SU-DHL-6 (cell line): ENCODE results near the gene MEF2D.
A peak's percentile ranks its signal among the peaks of the same experiment; 100 is the strongest.

Source experiments
- H2AFZ ChIP-seq: fragments of 200-600 bp; sonication (generic); 2 replicates; pipeline ENCODE4 v1.6.1; 2014; ENCODE audit warnings: low read depth, mild to moderate bottlenecking, moderate library complexity, mixed read lengths, antibody characterized with exemption, low read length; ENCODE audit not compliant: severe bottlenecking
- H3F3A ChIP-seq: fragments of 200-600 bp; shearing (Covaris generic); 2 replicates; pipeline ENCODE4 v1.6.0; 2016; ENCODE audit warnings: antibody characterized with exemption, mild to moderate bottlenecking; ENCODE audit not compliant: insufficient read depth
- H3K27ac ChIP-seq: fragments of 200-600 bp; sonication (generic); 2 replicates; pipeline ENCODE4 v1.5.1; 2016; ENCODE audit warnings: low read depth, mild to moderate bottlenecking, low read length, moderate library complexity, mixed read lengths
- H3K27me3 ChIP-seq: fragments of 200-600 bp; sonication (generic), shearing (Covaris generic); 2 replicates; pipeline ENCODE4 v1.6.0; 2014; ENCODE audit warnings: mild to moderate bottlenecking, low read length
- H3K36me3 ChIP-seq: fragments of 200-600 bp; sonication (generic); 2 replicates; pipeline ENCODE4 v1.6.1; 2014; ENCODE audit warnings: mild to moderate bottlenecking, low read length, mixed read lengths
- H3K4me2 ChIP-seq: fragments of 300-600, 200-600 bp; shearing (Covaris generic), sonication (generic); 2 replicates; pipeline ENCODE4 v1.6.0; 2014; ENCODE audit warnings: low read length, low read depth, mild to moderate bottlenecking; ENCODE audit not compliant: poor library complexity, severe bottlenecking
- H3K4me3 ChIP-seq: fragments of 200-600 bp; sonication (generic); 2 replicates; pipeline ENCODE4 v1.5.1; 2014; ENCODE audit warnings: antibody characterized with exemption, low read length, mild to moderate bottlenecking, mixed read lengths; ENCODE audit not compliant: insufficient read depth, poor library complexity, severe bottlenecking
- H3K79me2 ChIP-seq: fragments of 200-600 bp; sonication (generic); 2 replicates; pipeline ENCODE4 v1.6.1; 2014; ENCODE audit warnings: mild to moderate bottlenecking, low read length, moderate library complexity; ENCODE audit not compliant: insufficient read depth
- H3K9ac ChIP-seq: fragments of 200-600 bp; sonication (generic); 2 replicates; pipeline ENCODE4 v1.7.0; 2014; ENCODE audit warnings: mild to moderate bottlenecking, low read length
- H3K9me2 ChIP-seq: fragments of 200-600 bp; sonication (generic); replicated peaks from 2 replicates; pipeline ENCODE4 v1.6.1; 2014; ENCODE audit warnings: low read length; ENCODE audit not compliant: insufficient read depth
- H3K9me3 ChIP-seq: fragments of 200-600 bp; sonication (generic); 2 replicates; pipeline ENCODE4 v1.6.1; 2014; ENCODE audit warnings: low read length, mixed read lengths; ENCODE audit not compliant: insufficient read depth
- H4K20me1 ChIP-seq: fragments of 200-600 bp; sonication (generic); 2 replicates; pipeline ENCODE4 v1.6.1; 2014; ENCODE audit warnings: low read depth, mild to moderate bottlenecking, antibody characterized with exemption, low read length, moderate library complexity, mixed read lengths
- EZH2phosphoT487 ChIP-seq: fragments of 200-600 bp; sonication (generic), shearing (Covaris generic); conservative IDR thresholded peaks from 2 replicates; pipeline ENCODE4 v1.6.1; 2018; ENCODE audit warnings: mild to moderate bottlenecking, antibody characterized with exemption, low read length, moderate library complexity, mixed read lengths
- TF ChIP-seq, protein P1 (sequence below): fragments of 200-600 bp; sonication (generic); IDR thresholded peaks from one replicate; pipeline ENCODE4 v1.5.1; 2017; ENCODE audit warnings: antibody characterized with exemption, mild to moderate bottlenecking, low read length, moderate library complexity; ENCODE audit not compliant: insufficient read depth, poor library complexity, severe bottlenecking

MEF2D gene

DNA sequence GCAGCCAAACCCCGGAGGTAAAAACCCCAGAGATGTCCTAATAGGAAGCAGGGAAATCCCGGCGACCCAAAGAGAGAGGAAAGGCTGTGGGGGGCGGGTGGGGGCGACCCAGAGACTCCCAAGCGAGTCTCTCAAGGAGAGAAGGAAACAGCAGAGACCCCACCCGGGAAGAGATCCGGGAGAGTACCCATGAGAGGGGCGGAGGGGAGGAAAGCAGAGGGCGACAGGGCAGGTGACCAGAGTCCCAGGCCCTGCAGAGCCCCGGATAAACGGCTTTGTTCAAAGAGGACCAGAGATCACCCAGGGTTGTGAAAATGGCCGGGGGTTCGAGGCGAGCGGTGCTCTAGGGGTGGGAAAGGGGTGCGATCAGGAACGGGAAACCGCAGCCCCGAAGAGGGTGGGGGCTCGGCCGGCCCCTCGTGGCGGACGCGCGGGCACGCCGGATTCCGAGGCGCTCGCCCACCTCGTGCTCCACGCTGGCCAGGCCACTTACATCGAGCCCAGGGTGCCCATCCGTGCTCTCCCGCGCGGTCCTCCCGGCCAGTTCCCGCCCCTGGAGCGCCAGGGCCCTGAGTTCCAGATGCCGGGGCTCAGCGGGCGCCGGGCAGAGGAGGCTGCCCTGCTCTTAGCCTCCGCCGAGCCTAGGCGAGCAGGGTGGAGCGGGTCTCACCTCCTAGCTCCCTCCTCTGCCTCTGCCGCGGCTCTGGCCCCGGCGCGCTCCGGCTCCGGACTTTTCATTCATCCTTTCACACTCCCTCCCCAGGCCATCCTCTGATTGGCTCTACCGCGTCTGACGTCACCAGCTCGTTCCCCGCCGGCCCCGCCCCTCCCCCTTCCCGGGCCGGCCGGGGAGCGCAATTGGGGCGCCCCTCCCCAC is 79.3 kb downstream of the MEF2D start:
- Histone ChIP-seq H3F3A (no peaks in the 10 kb centered on the region), H3K9me3 (no peaks in the 10 kb centered on the region), H2AFZ (peak overlapping the region; percentile 47), H3K4me2 (peak overlapping the region; percentile 53), H3K9me2 (no peaks in the 10 kb centered on the region), H3K27ac (no peak overlapping the region), H3K79me2 (no peaks in the 10 kb centered on the region), H3K36me3 (no peaks in the 10 kb centered on the region), H4K20me1 (no peaks in the 10 kb centered on the region), H3K9ac (peak overlapping the region; percentile 41), H3K27me3 (no peaks in the 10 kb centered on the region), H3K4me3 (peak overlapping the region; percentile 41)
- TF ChIP-seq, protein P1, sequence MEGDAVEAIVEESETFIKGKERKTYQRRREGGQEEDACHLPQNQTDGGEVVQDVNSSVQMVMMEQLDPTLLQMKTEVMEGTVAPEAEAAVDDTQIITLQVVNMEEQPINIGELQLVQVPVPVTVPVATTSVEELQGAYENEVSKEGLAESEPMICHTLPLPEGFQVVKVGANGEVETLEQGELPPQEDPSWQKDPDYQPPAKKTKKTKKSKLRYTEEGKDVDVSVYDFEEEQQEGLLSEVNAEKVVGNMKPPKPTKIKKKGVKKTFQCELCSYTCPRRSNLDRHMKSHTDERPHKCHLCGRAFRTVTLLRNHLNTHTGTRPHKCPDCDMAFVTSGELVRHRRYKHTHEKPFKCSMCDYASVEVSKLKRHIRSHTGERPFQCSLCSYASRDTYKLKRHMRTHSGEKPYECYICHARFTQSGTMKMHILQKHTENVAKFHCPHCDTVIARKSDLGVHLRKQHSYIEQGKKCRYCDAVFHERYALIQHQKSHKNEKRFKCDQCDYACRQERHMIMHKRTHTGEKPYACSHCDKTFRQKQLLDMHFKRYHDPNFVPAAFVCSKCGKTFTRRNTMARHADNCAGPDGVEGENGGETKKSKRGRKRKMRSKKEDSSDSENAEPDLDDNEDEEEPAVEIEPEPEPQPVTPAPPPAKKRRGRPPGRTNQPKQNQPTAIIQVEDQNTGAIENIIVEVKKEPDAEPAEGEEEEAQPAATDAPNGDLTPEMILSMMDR: no peak
- TF ChIP-seq EZH2phosphoT487: no peak

DNA sequence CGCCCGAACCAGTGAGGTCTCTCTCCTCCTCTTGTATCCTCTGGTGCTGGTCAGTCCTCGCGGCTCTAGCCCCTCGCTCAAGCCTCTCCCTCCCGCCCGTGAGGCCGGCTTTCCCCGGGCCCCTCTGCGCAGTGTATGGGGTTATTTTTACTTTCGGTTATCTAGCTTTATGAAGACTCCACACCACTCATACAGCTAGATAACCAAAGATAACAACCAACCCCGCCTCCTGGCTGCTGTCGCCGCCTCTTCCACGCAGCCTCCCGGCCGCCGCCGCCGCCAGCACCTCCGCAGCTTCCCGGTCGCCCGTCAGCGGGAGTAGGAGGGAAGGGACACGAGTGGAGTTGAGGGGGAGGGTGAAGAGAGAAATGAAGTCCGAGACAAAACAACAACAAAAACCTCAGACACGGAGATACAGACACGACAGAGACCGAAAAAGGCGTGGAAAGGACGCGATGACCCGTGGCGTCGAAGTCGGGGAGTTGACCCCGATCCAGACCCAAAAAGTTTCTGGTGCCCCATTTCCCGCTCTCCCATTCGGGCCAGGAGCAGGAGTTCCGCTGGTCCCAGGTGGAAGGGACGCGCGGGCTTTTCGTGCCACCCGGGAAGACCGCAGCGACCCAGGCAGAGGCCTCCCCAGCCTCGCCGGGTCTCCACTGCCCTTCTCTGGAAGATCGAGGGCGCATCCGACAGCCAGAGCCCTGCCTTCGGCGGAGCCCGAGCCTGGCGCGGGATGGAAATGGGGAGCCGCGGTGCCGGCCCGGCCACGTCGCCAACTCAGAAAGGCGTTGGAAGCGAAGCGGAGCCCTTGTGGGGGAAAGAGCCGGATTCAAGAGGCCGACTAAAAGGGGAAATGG is 80.1 kb downstream of the MEF2D start:
- Histone ChIP-seq H3K9ac (peak overlapping the region; percentile 41), H3K79me2 (no peaks in the 10 kb centered on the region), H3K4me2 (peak overlapping the region; percentile 53), H3K9me2 (no peaks in the 10 kb centered on the region), H3K36me3 (no peaks in the 10 kb centered on the region), H4K20me1 (no peaks in the 10 kb centered on the region), H3K4me3 (peak overlapping the region; percentile 37), H3K9me3 (no peaks in the 10 kb centered on the region), H3K27me3 (no peaks in the 10 kb centered on the region), H3F3A (no peaks in the 10 kb centered on the region), H3K27ac (no peak overlapping the region), H2AFZ (peak overlapping the region; percentile 47)
- TF ChIP-seq EZH2phosphoT487: no peak; the same call in 1 of the 2 replicates
- TF ChIP-seq, protein P1: peak; percentile 5

DNA sequence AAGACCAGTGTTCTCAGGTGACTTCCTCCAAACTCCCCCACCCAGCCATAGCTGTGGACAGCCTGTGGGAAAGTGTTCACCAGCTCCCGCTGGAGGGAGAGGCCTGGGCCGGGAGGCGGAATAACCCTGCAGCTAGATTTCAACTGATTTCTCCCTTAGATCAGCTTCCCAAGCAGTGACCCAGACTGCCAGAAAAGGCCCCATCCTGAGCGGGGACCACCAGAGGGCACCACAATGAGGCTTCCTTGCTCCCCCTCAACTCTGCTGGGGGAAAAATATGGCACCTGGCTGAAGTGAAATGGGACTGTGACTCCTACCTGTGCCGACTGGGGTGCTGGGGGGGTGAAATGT is 80.7 kb downstream of the MEF2D start:
- Histone ChIP-seq H3K4me2 (peak overlapping the region; percentile 53), H3K9me3 (no peaks in the 10 kb centered on the region), H3K79me2 (no peaks in the 10 kb centered on the region), H3K9ac (no peak overlapping the region), H3K27ac (no peak overlapping the region), H3K36me3 (no peaks in the 10 kb centered on the region), H4K20me1 (no peaks in the 10 kb centered on the region), H2AFZ (peak overlapping the region; percentile 29), H3K9me2 (no peaks in the 10 kb centered on the region), H3F3A (no peaks in the 10 kb centered on the region), H3K27me3 (no peaks in the 10 kb centered on the region), H3K4me3 (peak overlapping the region; percentile 37)
- TF ChIP-seq, protein P1: peak; percentile 52
- no peak for TF ChIP-seq EZH2phosphoT487
